Osteocyte (in vitro differentiated cells): Measurements from ENCODE around the gene UBL4B. TPM values are rescaled to one million over a fixed set of nuclear protein-coding genes. Genes with fewer than 3 reads are reported as not detected.

ENCODE experiments used
- DNase-seq: peaks from one replicate; pipeline ENCODE4 v3.0.0; 2021; ENCODE audit warnings: mixed read lengths; ENCODE audit not compliant: unreplicated experiment; ENCODE audit errors: extremely low spot score
- H3K27ac Mint-ChIP-seq: one replicate; pipeline ENCODE4 v1.8.0; 2021; ENCODE audit warnings: mild to moderate bottlenecking, mixed read lengths; ENCODE audit not compliant: unreplicated experiment
- H3K27me3 Mint-ChIP-seq: one replicate; pipeline ENCODE4 v1.8.0; 2021; ENCODE audit warnings: mixed read lengths; ENCODE audit not compliant: unreplicated experiment
- H3K36me3 Mint-ChIP-seq: one replicate; pipeline ENCODE4 v1.8.0; 2021; ENCODE audit warnings: mixed read lengths; ENCODE audit not compliant: unreplicated experiment
- H3K4me1 Mint-ChIP-seq: one replicate; pipeline ENCODE4 v1.8.0; 2021; ENCODE audit warnings: mixed read lengths; ENCODE audit not compliant: unreplicated experiment
- H3K4me3 Mint-ChIP-seq: one replicate; pipeline ENCODE4 v1.8.0; 2021; ENCODE audit warnings: mild to moderate bottlenecking, moderate library complexity, mixed read lengths; ENCODE audit not compliant: unreplicated experiment
- H3K9me3 Mint-ChIP-seq: one replicate; pipeline ENCODE4 v1.8.0; 2021; ENCODE audit warnings: mixed read lengths; ENCODE audit not compliant: unreplicated experiment
- CTCF ChIP-seq: fragments of 200-600 bp; sonication (generic); IDR thresholded peaks from 2 replicates; pipeline ENCODE4 v1.5.0; 2021; ENCODE audit warnings: antibody characterized with exemption, mild to moderate bottlenecking, moderate library complexity
- total RNA-seq: library from RNA; stranded (reverse); gene quantifications from 2 replicates; pipeline ENCODE4 v1.2.1, GENCODE V29; 2021

The UBL4B gene
- total RNA-seq, 1 donor from 2014 or later, result not detected

GRCh38 chr1:110161165-110161564 lies 48.9 kb downstream of the UBL4B start:
- Mint-ChIP-seq H3K36me3 (no peaks in the 10 kb centered on the region), H3K4me3 (no peak overlapping the region), H3K9me3 (no peaks in the 10 kb centered on the region), H3K27ac (no peak overlapping the region), H3K27me3 (peaks cover 8% of the 10 kb centered on the region), H3K4me1 (no peaks in the 10 kb centered on the region)
- DNase-seq, result no peak
- TF ChIP-seq CTCF, result no peak

GRCh38 chr1:110161849-110162248 lies 49.6 kb downstream of the UBL4B start:
- no peak for DNase-seq
- H3K4me1 Mint-ChIP-seq, result no peaks in the 10 kb centered on the region
- TF ChIP-seq CTCF, result no peak
- H3K36me3 Mint-ChIP-seq, result no peaks in the 10 kb centered on the region
- H3K9me3 Mint-ChIP-seq, result no peaks in the 10 kb centered on the region
- H3K27me3 Mint-ChIP-seq, result peaks cover 8% of the 10 kb centered on the region
- H3K4me3 Mint-ChIP-seq, result no peak overlapping the region
- H3K27ac Mint-ChIP-seq, result no peak overlapping the region

Other genes with a start within 250 kb of the UBL4B start
- gene CSF1, start 201.6 kb upstream of the UBL4B start, total RNA-seq, result 27.9 and 36.2 TPM in 2 replicates
- gene AHCYL1, start 127.7 kb upstream of the UBL4B start, total RNA-seq, result 77.0 and 79.3 TPM in 2 replicates
- 55.7 and 55.8 TPM in 2 replicates for gene STRIP1, start 77.8 kb upstream of the UBL4B start, total RNA-seq
- not detected in 2 replicates for gene ALX3, start 41.8 kb upstream of the UBL4B start, total RNA-seq
- 1.5 and 1.6 TPM in 2 replicates for gene SLC6A17, start 38.1 kb downstream of the UBL4B start, total RNA-seq
- gene KCNC4, start 97.9 kb downstream of the UBL4B start, total RNA-seq, result 1.1 and 2.0 TPM in 2 replicates
- gene RBM15, start 226.9 kb downstream of the UBL4B start, total RNA-seq, result 26.3 and 27.8 TPM in 2 replicates